Stomach (tissue), 4 donors: Measurements from ENCODE around the gene MAGOHB.

Source experiments
- POLR2A ChIP-seq, 4 donors: fragments of 450-650 bp; IDR thresholded peaks; one replicate each; pipeline ENCODE4 v1.6.1; 2016; ENCODE audit warnings: antibody characterized with exemption in 4 of 4, control low read depth in 2 of 4, mild to moderate bottlenecking in 1 of 4, moderate library complexity in 1 of 4
- TF ChIP-seq, protein P1 (sequence below), 7 experiments: fragments of 450-650 bp in 4 of 7; fragments of 200-600 bp in 3 of 7; sonication (generic) in 3 of 7; IDR thresholded peaks; one replicate each; pipeline ENCODE4 v1.5.1; 2016 to 2019; ENCODE audit warnings: antibody characterized with exemption in 7 of 7, control low read depth in 2 of 7, mild to moderate bottlenecking in 1 of 7

DNA sequence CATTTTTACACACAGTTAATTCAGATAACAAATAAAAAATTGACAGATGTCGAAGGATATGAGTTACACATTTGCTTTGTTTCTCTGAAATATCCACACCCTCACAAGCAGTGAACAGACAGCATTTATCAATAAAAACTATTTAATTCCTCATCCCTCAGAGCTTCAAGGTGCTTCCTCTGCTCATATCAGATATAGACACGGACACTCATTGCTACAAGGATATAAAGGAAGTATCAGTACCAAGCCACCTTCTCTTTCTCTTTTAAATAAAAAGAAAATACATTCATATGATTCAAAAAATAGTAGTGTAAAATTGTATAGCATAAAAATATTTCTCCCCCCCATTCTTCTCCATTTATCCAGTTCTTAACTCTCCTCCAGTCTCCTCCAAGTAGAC, 21.9 kb upstream of the MAGOHB start:
- TF ChIP-seq POLR2A (IDR thresholded peaks at IDR 0.05): no peak
- TF ChIP-seq, protein P1, sequence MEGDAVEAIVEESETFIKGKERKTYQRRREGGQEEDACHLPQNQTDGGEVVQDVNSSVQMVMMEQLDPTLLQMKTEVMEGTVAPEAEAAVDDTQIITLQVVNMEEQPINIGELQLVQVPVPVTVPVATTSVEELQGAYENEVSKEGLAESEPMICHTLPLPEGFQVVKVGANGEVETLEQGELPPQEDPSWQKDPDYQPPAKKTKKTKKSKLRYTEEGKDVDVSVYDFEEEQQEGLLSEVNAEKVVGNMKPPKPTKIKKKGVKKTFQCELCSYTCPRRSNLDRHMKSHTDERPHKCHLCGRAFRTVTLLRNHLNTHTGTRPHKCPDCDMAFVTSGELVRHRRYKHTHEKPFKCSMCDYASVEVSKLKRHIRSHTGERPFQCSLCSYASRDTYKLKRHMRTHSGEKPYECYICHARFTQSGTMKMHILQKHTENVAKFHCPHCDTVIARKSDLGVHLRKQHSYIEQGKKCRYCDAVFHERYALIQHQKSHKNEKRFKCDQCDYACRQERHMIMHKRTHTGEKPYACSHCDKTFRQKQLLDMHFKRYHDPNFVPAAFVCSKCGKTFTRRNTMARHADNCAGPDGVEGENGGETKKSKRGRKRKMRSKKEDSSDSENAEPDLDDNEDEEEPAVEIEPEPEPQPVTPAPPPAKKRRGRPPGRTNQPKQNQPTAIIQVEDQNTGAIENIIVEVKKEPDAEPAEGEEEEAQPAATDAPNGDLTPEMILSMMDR (IDR thresholded peaks at IDR 0.05): no peak
